GM19467 (cell line): Measurements from ENCODE around the gene WDR70.
A peak's percentile ranks its signal among the peaks of the same experiment; 100 is the strongest.
"Not testable (repeated sequence)": the region's sequence is repeated elsewhere in the genome, so short reads cannot be mapped to it uniquely, and the experiment has no call there.

Experiments used
- ATAC-seq: cut with Tn5 transposase; IDR thresholded peaks from one replicate; pipeline ENCODE4 v1.9.1; 2021; ENCODE audit warnings: mild to moderate bottlenecking, moderate library complexity; ENCODE audit not compliant: unreplicated experiment

WDR70 gene

GRCh38 chr5:37379100-37379628 is at the start of gene WDR70:
Gene WDR70 (plus strand): TSS chr5:37379318. CDS start chr5:37379368, 50 bp downstream.
- peak; percentile 99 for ATAC-seq

- ATAC-seq: not testable (repeated sequence)
Observed at GRCh38 chr5:37334754-37335153, 44.4 kb upstream of the WDR70 start.

DNA sequence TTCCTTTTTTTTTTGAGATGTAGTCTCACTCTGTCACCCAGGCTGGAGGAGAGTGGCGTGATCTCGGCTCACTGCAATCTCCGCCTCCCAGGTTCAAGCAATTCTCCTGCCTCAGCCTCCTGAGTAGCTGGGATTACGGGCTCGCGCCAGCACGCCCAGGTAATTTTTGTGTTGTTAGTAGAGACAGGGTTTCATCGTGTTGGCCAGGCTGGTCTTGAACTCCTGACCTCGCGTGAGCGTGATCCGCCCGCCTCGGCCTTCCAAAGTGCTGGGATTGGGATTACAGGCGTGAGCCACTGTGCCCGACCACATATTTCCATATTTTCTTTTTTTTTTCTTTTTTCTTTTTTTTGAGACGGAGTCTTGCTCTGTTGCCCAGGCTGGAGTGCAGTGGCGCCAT is 36.4 kb upstream of the WDR70 start:
- ATAC-seq: not testable (repeated sequence)

DNA sequence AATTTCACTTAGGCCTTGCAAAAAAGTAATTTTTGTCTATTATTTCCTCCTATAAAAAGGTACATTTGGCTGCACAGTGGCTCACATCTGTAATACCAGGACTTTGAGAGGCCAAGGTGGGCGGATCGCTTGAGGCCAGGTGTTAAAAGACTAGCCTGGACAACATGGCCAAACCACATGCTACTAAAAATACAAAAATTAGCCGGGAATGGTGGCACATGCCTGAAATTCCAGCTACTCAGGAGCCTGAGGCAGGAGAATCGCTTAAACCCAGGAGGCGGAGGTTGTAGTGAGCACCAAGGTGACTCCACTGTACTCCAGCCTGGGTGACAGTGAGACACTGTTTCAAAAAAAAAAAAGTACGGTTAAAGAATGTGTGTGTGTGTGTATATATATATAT is 24.0 kb upstream of the WDR70 start:
- no peak for ATAC-seq

GRCh38 chr5:37370550-37370863 is 8.6 kb upstream of the WDR70 start:
- ATAC-seq: no peak

DNA sequence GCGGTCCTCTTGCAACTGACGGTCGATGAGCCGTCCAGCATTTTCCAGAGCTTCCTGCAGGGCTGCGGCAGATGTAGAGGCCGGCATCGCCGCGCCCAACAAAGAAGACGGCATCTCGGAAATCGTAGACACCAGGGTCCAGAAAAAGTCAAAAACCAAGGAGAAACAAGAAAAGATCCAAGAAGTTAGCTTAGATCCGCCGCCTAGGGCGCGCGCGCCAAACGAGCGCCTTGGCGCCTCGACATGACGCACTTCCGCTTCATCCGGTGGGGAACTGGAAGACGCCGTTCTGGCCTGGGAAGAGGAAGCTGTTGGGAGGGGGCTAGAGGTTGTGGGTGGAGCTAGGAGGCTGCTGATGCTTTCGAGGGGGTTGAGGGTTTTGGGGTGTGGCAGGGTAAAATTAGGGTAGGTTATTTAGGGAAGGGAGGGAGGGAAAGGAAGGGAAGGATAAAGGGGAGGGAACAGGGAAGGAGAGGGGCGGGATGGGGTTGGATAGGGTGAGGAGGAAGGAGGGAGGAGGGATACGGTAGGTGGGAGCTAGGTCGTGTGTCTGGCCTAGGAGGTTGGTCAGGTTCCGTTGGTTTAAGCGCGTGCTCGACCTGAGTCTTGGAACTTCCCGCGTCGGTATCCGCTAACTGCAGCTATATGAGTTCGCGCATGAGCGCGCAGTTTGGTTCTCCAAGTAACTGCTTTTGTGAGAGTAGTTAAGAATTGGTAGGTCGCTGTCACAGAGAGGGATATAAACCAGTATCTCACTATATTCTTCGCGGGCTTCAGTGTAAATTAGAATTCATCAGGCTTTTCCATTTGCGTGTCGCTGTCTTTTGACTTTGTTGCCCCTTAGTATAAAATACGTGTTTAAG is 8.0 kb upstream of the WDR70 start, which contains the start of gene NUP155:
Gene NUP155, minus strand, starts transcription at position 243 of the 863 bp plus-strand sequence. Its CDS starts 129 bp downstream, at position 114.
- peak; percentile 94 for ATAC-seq

DNA sequence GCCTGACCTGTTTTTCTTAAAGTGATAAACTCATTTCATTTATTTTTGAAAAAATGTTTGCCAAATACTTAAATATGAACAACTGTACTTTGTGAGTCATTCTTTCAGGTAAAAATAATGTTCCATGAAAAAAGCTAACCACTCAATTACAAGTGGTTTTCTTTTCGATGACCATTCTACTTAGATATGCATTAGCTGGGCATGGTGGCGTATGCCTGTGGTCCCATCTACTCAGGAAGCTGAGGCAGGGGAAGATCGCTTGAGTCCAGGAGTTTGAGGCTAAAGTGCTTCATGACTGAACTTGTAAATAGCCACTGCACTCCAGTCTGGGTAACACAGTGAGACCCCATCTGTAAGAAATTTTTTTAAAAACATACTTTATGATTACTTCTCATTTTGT is 4.0 kb upstream of the WDR70 start:
- ATAC-seq: no peak

DNA sequence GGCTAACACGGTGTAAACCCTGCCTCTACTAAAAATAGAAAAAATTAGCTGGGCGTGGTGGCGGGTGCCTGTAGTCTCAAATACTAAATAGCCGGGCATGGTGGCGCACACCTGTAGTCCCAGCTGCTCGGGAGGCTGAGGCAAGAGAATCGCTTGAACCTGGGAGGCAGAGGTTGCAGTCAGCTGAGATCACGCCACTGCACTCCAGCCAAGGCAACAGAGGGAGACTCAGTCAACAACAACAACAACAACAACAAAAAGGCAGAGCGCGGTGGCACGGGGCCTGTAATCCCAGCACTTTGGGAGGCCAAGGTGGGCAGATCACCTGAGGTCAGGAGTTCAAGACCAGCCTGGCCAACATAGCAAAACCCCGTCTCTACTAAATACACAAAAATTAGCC is 1.1 kb upstream of the WDR70 start:
- not testable (repeated sequence) for ATAC-seq

DNA sequence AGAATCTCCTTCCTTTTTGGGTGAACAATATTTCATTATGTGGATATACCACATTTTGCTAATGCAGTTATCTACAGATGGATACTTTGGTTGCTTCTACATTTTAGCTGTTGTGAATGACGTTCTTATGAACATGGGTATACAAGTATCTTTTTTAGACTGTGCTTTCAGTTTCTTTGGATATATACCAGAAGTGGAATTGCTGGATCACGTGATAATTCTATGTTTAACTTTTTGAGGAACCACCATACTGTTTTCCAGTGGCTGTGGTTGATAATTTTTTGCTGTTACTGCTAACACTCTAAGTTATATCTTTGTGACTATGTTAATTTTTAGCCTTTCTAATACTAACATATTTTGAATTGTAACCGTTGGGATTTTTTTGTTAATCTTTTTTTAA is 12.5 kb downstream of the WDR70 start:
- no peak for ATAC-seq

DNA sequence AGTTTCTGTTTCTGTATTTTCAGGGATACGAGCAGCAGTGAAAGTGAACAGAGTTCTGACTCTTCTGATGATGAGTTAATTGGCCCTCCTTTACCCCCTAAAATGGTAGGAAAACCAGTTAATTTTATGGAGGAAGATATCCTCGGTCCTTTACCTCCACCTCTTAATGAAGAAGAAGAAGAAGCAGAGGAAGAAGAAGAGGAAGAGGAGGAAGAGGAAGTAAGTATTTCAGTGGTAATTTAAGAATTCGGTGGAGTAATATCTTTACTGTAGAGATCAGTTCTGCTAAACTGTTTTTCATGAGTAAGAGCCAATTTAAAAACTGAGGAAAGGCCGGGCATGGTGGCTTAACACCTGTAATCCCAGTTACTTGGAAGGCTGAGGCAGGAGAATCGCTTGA is 17.2 kb downstream of the WDR70 start:
- ATAC-seq: no peak

DNA sequence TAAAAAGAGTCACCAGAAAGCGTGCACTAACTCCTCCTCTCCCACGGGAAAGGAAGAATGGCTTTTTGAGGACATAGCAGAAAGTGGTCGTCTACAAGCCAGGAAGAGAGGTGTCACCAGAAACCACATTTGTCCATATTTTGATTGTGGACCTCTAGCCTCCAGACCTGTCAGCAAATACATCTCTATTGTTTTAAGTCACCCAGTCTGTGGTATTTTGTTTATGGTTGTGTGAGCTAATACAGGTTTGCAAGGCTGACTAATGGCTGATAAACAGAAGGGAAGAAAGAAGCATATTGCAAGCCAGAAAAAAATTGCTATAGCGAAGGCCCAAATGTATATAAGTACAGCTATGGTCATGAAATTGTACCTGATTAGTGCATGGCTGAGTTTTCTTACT is 21.4 kb downstream of the WDR70 start:
- ATAC-seq: no peak

- ATAC-seq: no peak
Observed at GRCh38 chr5:37412515-37412914, 33.4 kb downstream of the WDR70 start.

- not testable (repeated sequence) for ATAC-seq
Observed at GRCh38 chr5:37415456-37415855, 36.3 kb downstream of the WDR70 start.

GRCh38 chr5:37417347-37417746 is 38.2 kb downstream of the WDR70 start:
- ATAC-seq: no peak

DNA sequence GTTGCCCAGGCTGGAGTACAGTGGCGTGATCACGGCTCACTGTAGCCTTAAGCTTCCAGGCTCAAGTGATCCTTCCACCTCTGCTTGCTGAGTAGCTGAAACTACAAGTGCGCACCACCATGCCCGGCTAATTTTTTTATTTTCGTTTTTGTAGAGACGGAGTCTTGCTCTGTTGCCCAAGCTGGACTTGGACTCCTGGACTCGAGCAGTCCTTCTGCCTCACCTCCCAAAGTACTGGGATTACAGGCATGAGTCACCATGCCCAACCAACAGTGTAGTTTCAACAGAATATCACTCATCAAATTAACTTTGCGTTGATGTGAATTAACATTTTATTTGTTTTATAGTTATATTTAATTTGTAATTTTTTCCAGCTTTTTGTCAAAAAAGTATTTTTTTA is 45.3 kb downstream of the WDR70 start:
- ATAC-seq: no peak

- no peak for ATAC-seq
Observed at GRCh38 chr5:37428044-37428443, 48.9 kb downstream of the WDR70 start.

GRCh38 chr5:37435261-37435660 is 56.1 kb downstream of the WDR70 start:
- no peak for ATAC-seq

- ATAC-seq: peak; percentile 62
Observed at GRCh38 chr5:37436146-37436934, 57.2 kb downstream of the WDR70 start.

GRCh38 chr5:37437711-37438110 is 58.6 kb downstream of the WDR70 start:
- ATAC-seq: no peak

- not testable (repeated sequence) for ATAC-seq
Observed at GRCh38 chr5:37445783-37446182, 66.7 kb downstream of the WDR70 start.

DNA sequence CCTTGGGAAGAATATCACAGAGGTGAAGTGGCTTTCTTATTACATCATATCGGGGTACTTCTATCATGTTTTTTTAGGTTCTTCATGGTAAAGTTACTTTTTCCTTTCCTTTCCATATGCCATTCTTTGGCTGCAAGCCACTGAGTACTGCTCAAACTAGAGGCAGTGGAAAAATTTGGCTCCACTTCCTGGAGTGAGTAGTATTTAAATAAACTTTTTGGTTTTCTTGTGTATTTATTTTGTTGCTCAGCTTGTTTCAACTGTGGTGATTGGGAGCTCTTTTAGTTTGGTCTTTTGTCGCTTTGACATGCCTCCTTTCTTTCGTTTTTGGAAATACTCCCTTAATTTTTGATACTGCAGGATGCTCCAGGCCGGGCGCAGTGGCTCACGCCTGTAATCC is 69.8 kb downstream of the WDR70 start:
- ATAC-seq: no peak

DNA sequence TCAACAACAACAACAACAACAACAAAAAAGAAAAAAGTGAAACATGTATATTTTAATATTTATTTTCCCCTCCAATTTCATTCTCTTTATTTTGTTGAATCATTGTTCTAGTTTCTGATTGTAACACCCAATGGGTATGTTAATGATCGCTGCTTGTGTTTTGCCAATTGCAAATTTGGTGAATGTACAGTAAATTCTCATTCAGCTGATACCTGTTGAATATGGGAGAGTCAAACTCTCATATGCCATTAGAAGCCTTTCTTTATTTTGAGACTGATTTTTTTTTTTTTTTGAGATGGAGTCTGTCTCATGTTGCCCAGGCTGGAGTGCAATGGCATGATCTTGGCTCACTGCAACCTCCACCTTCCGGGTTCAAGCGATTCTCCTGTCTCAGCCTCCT is 72.9 kb downstream of the WDR70 start:
- ATAC-seq: not testable (repeated sequence)
